BLaER1 treated with 17β-estradiol and CSF1 and Interleukin-3, amounts not matched to agents 10 nM and 100 nM (cell line): ENCODE data around the gene ADGRG4.
"Not testable (repeated sequence)": the region's sequence is repeated elsewhere in the genome, so short reads cannot be mapped to it uniquely, and the experiment has no call there.

ENCODE experiments used
- H3K27ac ChIP-seq, 11 experiments: shearing (Covaris generic); formaldehyde crosslinking; 2 replicates each; pipeline ENCODE4 v1.8.1; 2022
- H3K27me3 ChIP-seq, 11 experiments: shearing (Covaris generic); formaldehyde crosslinking; 2 replicates each; pipeline ENCODE4 v1.8.1; 2022
- H3K36me3 ChIP-seq, 11 experiments: shearing (Covaris generic); formaldehyde crosslinking; 2 replicates each; pipeline ENCODE4 v1.8.1; 2022
- H3K4me1 ChIP-seq, 10 experiments: shearing (Covaris generic); formaldehyde crosslinking; 2 replicates each; pipeline ENCODE4 v1.8.1; 2022
- H3K4me2 ChIP-seq, 11 experiments: shearing (Covaris generic); formaldehyde crosslinking; 2 replicates each; pipeline ENCODE4 v1.8.1; 2022
- H3K4me3 ChIP-seq, 10 experiments: shearing (Covaris generic); formaldehyde crosslinking; 2 replicates each; pipeline ENCODE4 v1.8.1; 2022
- H3K9ac ChIP-seq, 11 experiments: shearing (Covaris generic); formaldehyde crosslinking; 2 replicates each; pipeline ENCODE4 v1.8.1; 2022
- H3K9me3 ChIP-seq, 11 experiments: shearing (Covaris generic); formaldehyde crosslinking; replicated peaks in 1 of 11; 2 replicates each; pipeline ENCODE4 v1.8.1; 2022
- H4K20me1 ChIP-seq, 11 experiments: shearing (Covaris generic); formaldehyde crosslinking; 2 replicates each; pipeline ENCODE4 v1.8.1; 2022
- Cebpa-rat ChIP-seq, 11 experiments: shearing (Covaris generic); IDR thresholded peaks; 2 replicates each; pipeline ENCODE4 v1.8.1; 2022

ADGRG4 gene

DNA sequence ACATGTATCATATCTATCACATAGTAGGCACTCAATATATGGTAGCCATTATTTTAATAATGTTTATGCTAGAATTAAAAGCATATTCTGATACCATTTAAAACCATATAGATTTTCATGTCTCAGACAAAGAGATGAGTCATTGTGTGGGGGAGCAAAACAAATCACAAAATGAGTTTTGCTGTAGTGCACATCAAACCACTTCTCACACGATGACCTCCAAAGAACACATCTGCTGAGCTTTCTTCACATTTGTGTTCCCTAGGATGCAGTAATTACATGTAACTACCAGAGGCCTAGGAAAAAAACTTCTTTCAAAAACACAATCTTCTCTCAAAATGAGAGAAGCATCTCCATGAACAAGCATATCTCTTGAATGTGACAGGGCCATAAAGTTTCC lies 130.9 kb downstream of the ADGRG4 start:
- no peak overlapping the region for H3K27ac ChIP-seq

DNA sequence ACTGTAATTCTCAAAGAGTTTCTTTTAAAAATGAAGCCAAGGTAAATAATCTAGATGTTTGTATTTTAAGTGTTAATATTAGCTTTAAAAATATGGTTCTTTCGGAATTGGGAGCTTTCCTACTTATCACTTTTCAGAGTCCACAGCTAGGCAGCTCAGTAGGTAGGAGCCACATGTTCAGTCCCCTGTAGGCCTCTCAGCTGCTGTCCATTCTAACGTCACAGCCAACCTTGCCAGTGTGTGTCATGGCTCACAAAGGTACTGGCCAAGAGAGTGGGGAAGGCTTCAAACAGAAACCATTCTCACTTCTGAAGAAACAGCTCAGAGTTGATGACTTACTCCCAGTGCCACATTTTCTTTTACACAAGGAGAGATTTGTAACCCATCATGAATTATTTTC lies 137.0 kb downstream of the ADGRG4 start:
- no peak overlapping the region for H3K27ac ChIP-seq
- H3K4me2 ChIP-seq = no peak overlapping the region
- H3K4me1 ChIP-seq = no peaks in the 10 kb centered on the region
- no peak overlapping the region for H3K4me3 ChIP-seq
- no peak overlapping the region for H3K9ac ChIP-seq
- no peak for TF ChIP-seq Cebpa-rat (IDR thresholded peaks at IDR 0.05)
- 0 out of 22 replicates have a peak, but pooled peaks cover 0 to 4% (median 0%) of the 10 kb centered on the region in 11 experiments for H3K9me3 ChIP-seq
- no peaks in the 10 kb centered on the region for H3K36me3 ChIP-seq
- no peaks in the 10 kb centered on the region for H4K20me1 ChIP-seq
- H3K27me3 ChIP-seq = peaks cover 62 to 72% (median 71%) of the 10 kb centered on the region in 11 experiments

More for the DNA sequence above, 130.9 kb downstream of the ADGRG4 start:
- H3K9me3 ChIP-seq = no peaks in the 10 kb centered on the region
- H4K20me1 ChIP-seq = no peaks in the 10 kb centered on the region
- H3K4me2 ChIP-seq = no peak overlapping the region
- no peak for TF ChIP-seq Cebpa-rat (IDR thresholded peaks at IDR 0.05)
- no peaks in the 10 kb centered on the region for H3K36me3 ChIP-seq
- H3K27me3 ChIP-seq = peaks cover 60 to 99% (median 85%) of the 10 kb centered on the region in 11 experiments
- H3K9ac ChIP-seq = no peak overlapping the region
- no peaks in the 10 kb centered on the region for H3K4me1 ChIP-seq
- H3K4me3 ChIP-seq = no peak overlapping the region

DNA sequence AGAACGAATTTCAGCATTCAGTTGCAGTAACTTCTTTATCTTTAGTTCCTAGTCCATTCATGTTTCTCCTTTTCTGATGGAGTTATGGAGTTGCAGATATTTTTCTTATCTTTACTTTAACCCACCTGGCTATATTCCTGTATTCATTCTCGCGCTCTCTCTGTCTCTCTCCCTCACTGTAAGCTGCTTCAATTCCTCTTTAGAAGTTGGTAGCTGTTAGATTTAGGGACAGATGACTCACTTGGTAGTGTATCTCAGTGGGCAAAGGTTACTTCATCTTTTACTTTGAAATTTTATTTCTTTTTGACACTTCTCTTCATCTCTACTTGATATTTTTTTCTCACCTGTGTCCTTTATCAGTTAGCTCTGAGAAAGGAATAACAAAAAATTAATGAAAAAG lies 137.4 kb downstream of the ADGRG4 start:
- TF ChIP-seq Cebpa-rat (IDR thresholded peaks at IDR 0.05) = no peak
- Histone ChIP-seq H3K4me3 (no peak overlapping the region), H3K27me3 (peaks cover 57 to 67% (median 67%) of the 10 kb centered on the region in 11 experiments), H3K36me3 (no peaks in the 10 kb centered on the region), H3K9ac (no peak overlapping the region), H3K4me1 (no peaks in the 10 kb centered on the region), H3K4me2 (no peak overlapping the region), H3K27ac (no peak overlapping the region), H4K20me1 (no peaks in the 10 kb centered on the region), H3K9me3 (0 out of 22 replicates have a peak, but pooled peaks cover 0 to 4% (median 0%) of the 10 kb centered on the region in 11 experiments)

DNA sequence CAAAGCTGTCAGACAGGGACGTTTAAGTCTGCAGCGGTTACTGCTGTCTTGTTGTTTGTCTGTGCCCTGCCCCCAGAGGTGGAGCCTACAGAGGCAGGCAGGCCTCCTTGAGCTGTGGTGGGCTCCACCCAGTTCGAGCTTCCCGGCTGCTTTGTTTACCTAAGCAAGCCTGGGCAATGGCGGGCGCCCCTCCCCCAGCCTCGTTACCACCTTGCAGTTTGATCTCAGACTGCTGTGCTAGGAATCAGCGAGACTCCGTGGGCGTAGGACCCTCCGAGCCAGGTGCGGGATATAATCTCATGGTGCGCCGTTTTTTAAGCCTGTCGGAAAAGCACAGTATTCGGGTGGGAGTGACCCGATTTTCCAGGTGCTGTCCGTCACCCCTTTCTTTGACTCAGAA lies 144.9 kb downstream of the ADGRG4 start:
- H3K9me3 ChIP-seq, H3K4me2 ChIP-seq, H3K27ac ChIP-seq, H3K9ac ChIP-seq, H4K20me1 ChIP-seq, H3K36me3 ChIP-seq, H3K4me3 ChIP-seq, H3K4me1 ChIP-seq: not testable (repeated sequence)
- H3K27me3 ChIP-seq = peaks cover 21 to 39% (median 34%) of the 10 kb centered on the region in 11 experiments; a peak in 21 of 22 replicates

DNA sequence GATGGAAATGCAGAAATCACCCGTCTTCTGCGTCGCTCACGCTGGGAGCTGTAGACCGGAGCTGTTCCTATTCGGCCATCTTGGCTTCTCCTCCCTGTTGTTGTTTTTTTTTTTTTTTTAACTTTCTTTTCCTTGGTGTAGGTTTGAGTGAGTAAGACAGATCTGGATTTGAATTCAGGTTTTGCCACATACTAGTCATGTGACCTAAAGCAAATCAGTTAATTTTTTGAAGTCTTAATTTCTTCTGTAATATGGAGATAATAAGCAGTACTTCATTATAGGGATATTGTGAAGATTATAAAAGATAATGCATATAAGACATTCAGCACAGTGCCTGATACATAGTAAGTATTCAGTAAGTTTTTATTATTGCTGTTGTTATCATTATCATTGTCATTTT lies 145.4 kb downstream of the ADGRG4 start:
- Histone ChIP-seq H3K4me1 (no peaks in the 10 kb centered on the region), H3K9ac (no peak overlapping the region), H3K9me3 (peaks cover 0 to 4% (median 0%) of the 10 kb centered on the region in 11 experiments; a peak in 1 of 22 replicates), H3K4me3 (no peak overlapping the region), H3K27ac (no peak overlapping the region), H4K20me1 (no peaks in the 10 kb centered on the region; a peak in 1 of 22 replicates), H3K27me3 (peaks cover 21 to 39% (median 34%) of the 10 kb centered on the region in 11 experiments; a peak in 21 of 22 replicates), H3K36me3 (no peaks in the 10 kb centered on the region), H3K4me2 (no peak overlapping the region)
- TF ChIP-seq Cebpa-rat (IDR thresholded peaks at IDR 0.05) = no peak

DNA sequence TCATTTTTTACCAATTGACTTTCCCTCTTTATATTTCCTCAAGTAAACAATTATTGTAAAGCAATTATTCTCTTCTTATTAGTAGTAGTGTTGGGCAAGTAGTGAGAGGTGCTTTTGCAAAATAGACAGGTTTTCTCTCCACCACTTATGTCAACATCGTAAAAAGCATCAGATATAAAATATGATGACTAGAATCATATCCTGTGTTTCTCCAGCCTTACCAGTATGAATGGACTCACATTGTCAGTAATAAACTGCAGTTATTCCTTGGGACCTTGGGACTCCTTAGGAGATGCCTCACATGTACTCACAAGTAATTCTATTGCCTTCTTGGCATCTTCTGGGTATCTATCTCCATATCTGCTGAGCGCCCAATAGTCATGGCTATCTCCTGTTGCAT lies 146.5 kb downstream of the ADGRG4 start:
- Histone ChIP-seq H3K36me3 (no peaks in the 10 kb centered on the region), H3K4me2 (no peak overlapping the region), H3K4me3 (no peak overlapping the region), H3K9ac (no peak overlapping the region), H3K27me3 (peaks cover 21 to 41% (median 35%) of the 10 kb centered on the region in 11 experiments; a peak in 21 of 22 replicates), H3K4me1 (no peaks in the 10 kb centered on the region), H3K9me3 (peaks cover 0 to 4% (median 0%) of the 10 kb centered on the region in 11 experiments; a peak in 1 of 22 replicates), H4K20me1 (no peaks in the 10 kb centered on the region; a peak in 1 of 22 replicates), H3K27ac (no peak overlapping the region)
- TF ChIP-seq Cebpa-rat (IDR thresholded peaks at IDR 0.05) = no peak

DNA sequence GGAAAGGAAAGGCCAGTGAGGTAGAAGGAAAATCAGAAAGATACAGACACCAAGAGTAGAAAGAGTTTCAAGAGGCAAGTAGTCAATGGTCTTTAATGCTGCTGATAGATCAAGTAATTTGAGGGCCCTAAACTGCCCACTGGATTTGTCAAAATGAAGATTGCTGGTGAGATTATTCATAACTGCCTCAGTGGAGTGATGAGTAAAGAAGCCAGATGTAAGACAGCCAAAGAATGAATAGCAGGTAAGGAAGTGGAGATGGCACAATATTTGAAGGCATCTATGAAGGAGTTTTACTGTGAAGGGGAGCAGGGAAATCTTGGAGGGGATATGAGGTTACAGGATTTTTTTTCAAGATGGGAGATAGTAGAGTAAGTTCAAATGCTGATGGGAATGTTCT lies 147.2 kb downstream of the ADGRG4 start:
- TF ChIP-seq Cebpa-rat (IDR thresholded peaks at IDR 0.05) = no peak

DNA sequence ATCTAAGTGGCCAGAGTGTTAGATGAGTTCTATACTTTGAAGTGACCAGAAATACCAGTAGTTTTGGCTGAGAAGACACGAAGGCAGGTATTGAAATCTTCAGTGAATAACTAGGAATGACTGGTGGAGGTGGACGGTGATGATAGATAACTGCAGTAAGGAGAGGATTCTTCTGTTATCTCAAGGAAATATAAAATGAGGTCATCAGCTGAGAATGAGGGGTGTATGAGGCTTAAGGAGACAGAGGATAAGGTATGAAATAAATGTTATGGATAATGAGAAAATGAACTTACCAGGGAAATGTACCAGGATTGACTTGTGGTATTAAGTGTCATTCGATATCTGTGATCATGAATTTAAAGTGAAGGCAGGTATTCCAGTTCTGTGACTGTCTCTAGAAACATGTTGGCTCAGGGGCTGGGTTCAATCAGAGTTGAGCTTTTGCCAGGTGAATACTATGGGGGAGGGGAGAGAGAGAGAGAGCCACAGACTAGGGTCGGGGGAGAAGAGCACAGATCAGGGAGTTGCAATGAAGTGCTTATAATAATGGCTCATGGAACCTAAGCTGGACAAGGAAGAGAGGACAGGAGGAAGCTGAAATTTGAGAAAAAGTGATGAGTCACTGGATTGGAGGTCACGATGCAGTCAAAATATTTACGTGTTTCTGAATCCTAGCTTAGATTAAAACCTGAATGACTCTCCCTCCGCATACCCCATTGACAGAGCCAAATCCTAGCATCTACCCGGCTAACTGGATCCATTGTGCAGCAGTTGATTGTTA lies 149.5 kb downstream of the ADGRG4 start:
- Histone ChIP-seq H3K4me2 (no peak overlapping the region), H3K36me3 (no peaks in the 10 kb centered on the region), H3K27me3 (peaks cover 46 to 65% (median 58%) of the 10 kb centered on the region in 11 experiments), H3K9me3 (peaks cover 0 to 4% (median 0%) of the 10 kb centered on the region in 11 experiments; a peak in 1 of 22 replicates), H3K4me3 (no peak overlapping the region), H4K20me1 (no peaks in the 10 kb centered on the region; a peak in 1 of 22 replicates), H3K9ac (no peak overlapping the region), H3K4me1 (no peaks in the 10 kb centered on the region), H3K27ac (no peak overlapping the region)
- no peak for TF ChIP-seq Cebpa-rat (IDR thresholded peaks at IDR 0.05)

More for the DNA sequence above, 147.2 kb downstream of the ADGRG4 start:
- H3K27ac ChIP-seq = no peak overlapping the region
- H3K9me3 ChIP-seq = peaks cover 0 to 4% (median 0%) of the 10 kb centered on the region in 11 experiments; a peak in 1 of 22 replicates
- no peak overlapping the region for H3K4me3 ChIP-seq
- H3K4me1 ChIP-seq = no peaks in the 10 kb centered on the region
- peaks cover 24 to 42% (median 37%) of the 10 kb centered on the region in 11 experiments; a peak in 21 of 22 replicates for H3K27me3 ChIP-seq
- H3K9ac ChIP-seq = no peak overlapping the region
- H3K4me2 ChIP-seq = no peak overlapping the region
- H4K20me1 ChIP-seq = no peaks in the 10 kb centered on the region; a peak in 1 of 22 replicates
- H3K36me3 ChIP-seq = no peaks in the 10 kb centered on the region

DNA sequence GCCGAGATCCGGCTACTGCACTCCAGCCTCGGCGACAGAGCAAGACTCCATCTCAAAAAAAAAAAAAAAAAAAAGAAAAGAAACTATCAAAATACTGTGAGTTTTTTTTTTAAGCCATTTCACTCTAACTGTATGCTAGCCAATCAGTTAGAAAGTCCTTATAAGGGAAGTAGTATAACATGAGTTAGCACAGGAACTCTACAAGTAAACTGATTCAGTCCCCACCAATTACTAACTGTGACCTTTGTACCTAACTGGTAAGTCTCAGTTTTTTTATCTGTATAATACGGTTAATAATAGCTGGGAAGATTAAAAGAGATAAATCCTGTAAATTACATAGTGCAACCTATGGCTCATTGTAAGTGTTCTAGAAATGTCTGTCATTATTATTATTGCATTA lies 151.9 kb downstream of the ADGRG4 start:
- no peak for TF ChIP-seq Cebpa-rat (IDR thresholded peaks at IDR 0.05)
- H3K9me3 ChIP-seq = peaks cover 0 to 4% (median 0%) of the 10 kb centered on the region in 11 experiments; a peak in 1 of 22 replicates
- H3K27me3 ChIP-seq = peaks cover 58 to 77% (median 68%) of the 10 kb centered on the region in 11 experiments
- no peaks in the 10 kb centered on the region for H3K4me1 ChIP-seq
- H4K20me1 ChIP-seq = no peaks in the 10 kb centered on the region; a peak in 1 of 22 replicates
- H3K4me2 ChIP-seq = no peak overlapping the region
- H3K4me3 ChIP-seq = no peak overlapping the region
- H3K27ac ChIP-seq = no peak overlapping the region
- H3K9ac ChIP-seq = no peak overlapping the region
- no peaks in the 10 kb centered on the region for H3K36me3 ChIP-seq
